GM12878 (cell line): ENCODE results near the gene CHST15. TPM values are rescaled to one million over a fixed set of nuclear protein-coding genes. Genes with fewer than 3 reads are reported as not detected.

Source experiments
- ATAC-seq: fragments of 200-7000 bp; cut with Tn5 transposase; 3 replicates; pipeline ENCODE4 v1.9.1; 2020; ENCODE audit warnings: mild to moderate bottlenecking, moderate library complexity
- BruUV-seq: library from RNA; stranded (reverse); fragments of 400-500 nt; replicated peaks from 2 replicates; lab custom pipeline; 2021; lab: Mats Ljungman, UMichigan
- CTCF ChIA-PET: fragments of 300-600 bp; sonication (Branson Sonifier 250); formaldehyde crosslinking; extraction: SDS; loops from one replicate; lab custom pipeline; 2021; ENCODE audit warnings: inconsistent platforms; lab: Yijun Ruan, JAX
- POLR2A ChIA-PET: fragments of 350-600 bp; formaldehyde crosslinking; extraction: SDS; loops from one replicate; lab custom pipeline; 2021; ENCODE audit warnings: inconsistent platforms; lab: Charles Lee
- RAD21 ChIA-PET: fragments of 300-600 bp; sonication (Branson Sonifier 250); formaldehyde crosslinking; loops from one replicate; lab custom pipeline; 2023; ENCODE audit warnings: antibody characterized with exemption; ENCODE audit not compliant: unreplicated experiment; lab: Charles Lee
- SMC1A ChIA-PET: fragments of 300-600 bp; sonication (Branson Sonifier 250); formaldehyde crosslinking; loops from one replicate; lab custom pipeline; 2023; ENCODE audit not compliant: unreplicated experiment, uncharacterized antibody; lab: Charles Lee
- DNase-seq: peaks from one replicate; pipeline ENCODE4 v3.0.0-alpha.2; 2011; ENCODE audit warnings: low read depth, low spot score
- FAIRE-seq: peaks from 3 replicates; lab custom pipeline; 2011; peaks lifted over from hg19 to GRCh38; lab: Jason Lieb, UNC
- H2AFZ ChIP-seq: 2 replicates; pipeline ENCODE4 v1.6.0; 2011; ENCODE audit warnings: low read depth, low read length, control low read depth; ENCODE audit not compliant: control insufficient read depth
- H3K27ac ChIP-seq: 2 replicates; pipeline ENCODE4 v1.5.1; 2011; ENCODE audit warnings: control low read depth; ENCODE audit not compliant: control insufficient read depth, insufficient read depth
- H3K27me3 ChIP-seq, 2 experiments: replicated peaks in 1 of 2; 2 replicates each; pipeline versions ENCODE4 v1.6.0 to v1.6.1; 2011; ENCODE audit warnings: low read length in 1 of 2; ENCODE audit not compliant: control insufficient read depth in 2 of 2, insufficient read depth in 2 of 2
- H3K36me3 ChIP-seq, 2 experiments: 2 replicates each; pipeline ENCODE4 v1.5.1; 2011; ENCODE audit warnings: low read length in 1 of 2; ENCODE audit not compliant: control insufficient read depth in 2 of 2, insufficient read depth in 2 of 2
- H3K4me1 ChIP-seq: 2 replicates; pipeline ENCODE4 v1.6.1; 2011; ENCODE audit warnings: mild to moderate bottlenecking, low read length, moderate library complexity, mixed read lengths; ENCODE audit not compliant: control insufficient read depth, insufficient read depth
- H3K4me2 ChIP-seq: 2 replicates; pipeline ENCODE4 v1.6.0; 2011; ENCODE audit warnings: control low read depth; ENCODE audit not compliant: control insufficient read depth, insufficient read depth
- H3K4me3 ChIP-seq: fragments of 200-600 bp; sonication (generic); 2 replicates; pipeline ENCODE4 v1.5.1; 2016
- H3K79me2 ChIP-seq: 2 replicates; pipeline ENCODE4 v1.6.0; 2011; ENCODE audit warnings: low read length; ENCODE audit not compliant: control insufficient read depth, insufficient read depth
- H3K9ac ChIP-seq: 2 replicates; pipeline ENCODE4 v1.8.0; 2011; ENCODE audit warnings: low read length, control low read depth, mixed read lengths; ENCODE audit not compliant: control insufficient read depth, insufficient read depth
- H3K9me3 ChIP-seq: replicated peaks from 3 replicates; pipeline ENCODE4 v1.5.1; 2011; ENCODE audit warnings: mild to moderate bottlenecking, low read length; ENCODE audit not compliant: control insufficient read depth, insufficient read depth
- H4K20me1 ChIP-seq: 2 replicates; pipeline ENCODE4 v1.6.0; 2011; ENCODE audit not compliant: control insufficient read depth, insufficient read depth
- BACH1 ChIP-seq: fragments of 450-650 bp; IDR thresholded peaks from 2 replicates; pipeline ENCODE4 v1.6.1; 2017; ENCODE audit warnings: mild to moderate bottlenecking, borderline replicate concordance
- CBFB ChIP-seq: IDR thresholded peaks from 2 replicates; pipeline ENCODE4 v1.6.1; 2016; ENCODE audit warnings: antibody characterized with exemption, low read depth
- DPF2 ChIP-seq: fragments of 450-650 bp; IDR thresholded peaks from 2 replicates; pipeline ENCODE4 v1.6.1; 2017; ENCODE audit warnings: mild to moderate bottlenecking
- EZH2 ChIP-seq: IDR thresholded peaks from 2 replicates; pipeline ENCODE4 v1.6.1; 2012; ENCODE audit warnings: low read depth, mild to moderate bottlenecking, control low read depth, inconsistent platforms, low read length, borderline replicate concordance; ENCODE audit not compliant: control insufficient read depth
- GABPA ChIP-seq: IDR thresholded peaks from 2 replicates; pipeline ENCODE4 v1.6.1; 2014; ENCODE audit warnings: antibody characterized with exemption, low read depth, mild to moderate bottlenecking, inconsistent platforms
- JUNB ChIP-seq: IDR thresholded peaks from 2 replicates; pipeline ENCODE4 v1.6.1; 2016; ENCODE audit warnings: antibody characterized with exemption, mild to moderate bottlenecking
- MTA2 ChIP-seq: fragments of 450-650 bp; IDR thresholded peaks from 2 replicates; pipeline ENCODE4 v1.6.1; 2016; ENCODE audit warnings: low read depth, mild to moderate bottlenecking, moderate library complexity
- MYC ChIP-seq: IDR thresholded peaks from 2 replicates; pipeline ENCODE4 v1.6.1; 2011; ENCODE audit warnings: mild to moderate bottlenecking, low read length, moderate library complexity, inconsistent platforms; ENCODE audit not compliant: insufficient read depth, insufficient replicate concordance, insufficient read length, severe bottlenecking
- NBN ChIP-seq: fragments of 450-650 bp; IDR thresholded peaks from 2 replicates; pipeline ENCODE4 v1.6.1; 2016
- RBBP5 ChIP-seq: fragments of 200-600 bp; sonication (generic); conservative IDR thresholded peaks from 2 replicates; pipeline ENCODE4 v1.6.1; 2016
- SREBF1 ChIP-seq: IDR thresholded peaks from 2 replicates; pipeline ENCODE4 v1.6.1; 2012; ENCODE audit warnings: mild to moderate bottlenecking, low read length
- STAT3 ChIP-seq: IDR thresholded peaks from 2 replicates; pipeline ENCODE4 v1.6.1; 2011; ENCODE audit warnings: low read depth, low read length, improper control_type of control experiment
- YY1 ChIP-seq: IDR thresholded peaks from 2 replicates; pipeline ENCODE4 v1.6.1; 2011; ENCODE audit warnings: low read depth, mild to moderate bottlenecking, low read length
- ZNF274 ChIP-seq: IDR thresholded peaks from one replicate; pipeline ENCODE4 v1.8.0; 2011; ENCODE audit not compliant: insufficient read length, insufficient read depth
- ZZZ3 ChIP-seq: IDR thresholded peaks from 2 replicates; pipeline ENCODE4 v1.6.1; 2011; ENCODE audit warnings: low read depth; ENCODE audit not compliant: control insufficient read depth, insufficient read length
- whole genome bisulfite sequencing: methylation state at CpG from one replicate; pipeline ENCODE4 v1.1.6; 2016; ENCODE audit warnings: low lambda C conversion rate; ENCODE audit not compliant: insufficient replicate concordance, insufficient coverage; ENCODE audit errors: missing lambda C conversion rate; 5-methylcytosine and 5-hydroxymethylcytosine counted together
- in situ Hi-C: fragments of 300-500 bp; cut with MboI; formaldehyde crosslinking; loops from 9 replicates; pipeline ENCODE4 v1.14.3; 2018; ENCODE audit warnings: mixed read lengths
- intact Hi-C: fragments of 100-400 bp; cut with micrococcal nuclease; formaldehyde crosslinking; loops from one replicate; pipeline ENCODE4 v1.14.2; 2022; ENCODE audit not compliant: unreplicated experiment
- polyA plus RNA-seq, 11 experiments: library from polyadenylated mRNA; depleted of rRNA in 4 of 11; unstranded in 6 of 11; stranded (reverse) in 5 of 11; fragments of >200 nt; fragmentation: Nextera tagmentation in 4 of 11; fragmentation: Illumina TruSeq in 1 of 11; extraction: Ambion mirVana in 4 of 11; extraction: Trizol in 1 of 11; gene quantifications; 1 replicate in 1 of 11; 2 replicates in 10 of 11; pipeline versions ENCODE4 v1.2.1 to v1.2.3, GENCODE V29; 2011 to 2016; ENCODE audit warnings: inconsistent platforms in 2 of 11, missing spikeins in 2 of 11, low read depth in 1 of 11
- total RNA-seq, 4 experiments: library from RNA; depleted of rRNA in 3 of 4; stranded (reverse); fragments of >200 nt in 3 of 4; fragmentation: Illumina TruSeq in 1 of 4; extraction: Trizol in 1 of 4; gene quantifications; 2 replicates each; pipeline versions ENCODE4 v1.2.1 to v1.2.3, GENCODE V29; 2013 to 2021
- TF ChIP-seq, protein P1 (sequence below): fragments of 450-650 bp; IDR thresholded peaks from 2 replicates; pipeline ENCODE4 v1.6.1; 2017; ENCODE audit warnings: mild to moderate bottlenecking, moderate library complexity
- TF ChIP-seq, protein P2 (sequence below): IDR thresholded peaks from 2 replicates; pipeline ENCODE4 v1.6.1; 2012; ENCODE audit warnings: low read length, inconsistent platforms
- TF ChIP-seq, protein P3 (sequence below): fragments of 450-650 bp; IDR thresholded peaks from 2 replicates; pipeline ENCODE4 v1.6.1; 2017; ENCODE audit warnings: low read depth, mild to moderate bottlenecking, moderate library complexity

Gene CHST15
- total and polyA plus RNA-seq, 10 of the 15 experiments (the other 5 are each of a cell fraction or from before 2014, with no cell fraction given) = 0.02 to 0.53 (median 0.05) TPM; not detected in 1

DNA sequence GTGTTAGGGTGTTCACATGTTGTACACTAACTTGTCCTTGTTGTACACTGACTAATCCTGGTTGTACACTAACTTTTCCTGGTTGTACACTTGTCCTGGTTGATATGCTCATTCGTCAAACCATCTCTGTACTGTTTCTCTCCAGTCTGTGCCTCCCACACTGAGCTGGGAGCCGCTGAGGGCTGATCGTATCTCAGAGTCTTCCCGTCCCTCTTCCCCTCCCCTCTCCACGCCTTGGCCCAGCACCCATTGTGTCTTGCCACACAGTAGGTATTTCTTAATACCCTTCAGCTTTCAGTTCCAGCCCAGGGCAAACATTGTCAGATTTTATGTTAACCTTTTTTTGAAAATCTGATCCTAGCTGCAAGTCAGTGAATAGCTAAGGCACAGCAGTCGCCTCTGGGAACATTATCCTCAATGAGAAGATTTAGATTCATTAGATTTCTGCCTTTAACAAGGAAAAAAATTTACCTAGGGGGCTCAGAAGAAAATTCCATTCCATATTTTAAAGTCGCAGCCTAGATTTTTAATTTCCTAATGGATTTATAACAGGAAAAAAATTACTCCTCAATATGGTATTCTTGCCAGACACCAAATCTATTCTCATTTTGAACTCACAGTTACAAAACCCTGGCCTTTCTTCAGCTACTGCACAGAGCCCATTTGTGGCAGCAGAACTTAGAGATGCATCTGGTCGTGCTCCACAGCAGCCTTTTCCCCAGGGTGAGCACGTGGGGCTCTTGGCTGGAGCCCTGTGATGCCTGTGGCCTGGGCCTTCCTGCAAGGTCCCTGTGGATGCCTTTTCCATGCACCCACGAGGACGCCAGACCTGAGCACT is 33.0 kb upstream of the CHST15 start:
- H3K79me2 ChIP-seq = no peaks in the 10 kb centered on the region
- POLR2A ChIA-PET = no interaction called here
- CTCF ChIA-PET = interaction anchor here (0.6 to 0.8 kb wide), 2 partner anchors 9 to 11 kb away, joined by 3 to 4 read pairs; no protein-coding TSS in a partner anchor

More for the DNA sequence above, 33.0 kb upstream of the CHST15 start:
- Histone ChIP-seq H3K27me3 (peaks cover 0 to 4% of the 10 kb centered on the region in 2 experiments; a peak in 2 of 4 replicates), H3K27ac (no peak overlapping the region), H4K20me1 (no peaks in the 10 kb centered on the region), H2AFZ (no peak overlapping the region), H3K4me2 (no peak overlapping the region), H3K9ac (no peak overlapping the region), H3K4me1 (peaks cover 7% of the 10 kb centered on the region; the same call in 1 of the 2 replicates), H3K4me3 (no peak overlapping the region), H3K36me3 (no peaks in the 10 kb centered on the region), H3K9me3 (no peaks in the 10 kb centered on the region; the same call in 2 of the 3 replicates)
- no peak for DNase-seq
- SMC1A ChIA-PET = no interaction called here
- intact Hi-C loops = no loop called here
- in situ Hi-C loops = no loop called here
- RAD21 ChIA-PET = interaction anchor here (1.1 kb wide), 1 partner anchor 22 kb away, joined by 3 read pairs; no protein-coding TSS in a partner anchor
- FAIRE-seq = no peak
- 34% methylated on average over 11 of the region's 11 CpGs for WGBS
- no peak for ATAC-seq
- BruUV-seq = no TSS peak
- TF ChIP-seq MTA2 (no peak), NBN (no peak), JUNB (no peak), CBFB (no peak), ZZZ3 (no peak), EZH2 (no peak), STAT3 (no peak), MYC (no peak), GABPA (no peak), DPF2 (no peak), RBBP5 (no peak), ZNF274 (no peak), YY1 (no peak), SREBF1 (no peak), BACH1 (no peak)
- TF ChIP-seq, protein P1, sequence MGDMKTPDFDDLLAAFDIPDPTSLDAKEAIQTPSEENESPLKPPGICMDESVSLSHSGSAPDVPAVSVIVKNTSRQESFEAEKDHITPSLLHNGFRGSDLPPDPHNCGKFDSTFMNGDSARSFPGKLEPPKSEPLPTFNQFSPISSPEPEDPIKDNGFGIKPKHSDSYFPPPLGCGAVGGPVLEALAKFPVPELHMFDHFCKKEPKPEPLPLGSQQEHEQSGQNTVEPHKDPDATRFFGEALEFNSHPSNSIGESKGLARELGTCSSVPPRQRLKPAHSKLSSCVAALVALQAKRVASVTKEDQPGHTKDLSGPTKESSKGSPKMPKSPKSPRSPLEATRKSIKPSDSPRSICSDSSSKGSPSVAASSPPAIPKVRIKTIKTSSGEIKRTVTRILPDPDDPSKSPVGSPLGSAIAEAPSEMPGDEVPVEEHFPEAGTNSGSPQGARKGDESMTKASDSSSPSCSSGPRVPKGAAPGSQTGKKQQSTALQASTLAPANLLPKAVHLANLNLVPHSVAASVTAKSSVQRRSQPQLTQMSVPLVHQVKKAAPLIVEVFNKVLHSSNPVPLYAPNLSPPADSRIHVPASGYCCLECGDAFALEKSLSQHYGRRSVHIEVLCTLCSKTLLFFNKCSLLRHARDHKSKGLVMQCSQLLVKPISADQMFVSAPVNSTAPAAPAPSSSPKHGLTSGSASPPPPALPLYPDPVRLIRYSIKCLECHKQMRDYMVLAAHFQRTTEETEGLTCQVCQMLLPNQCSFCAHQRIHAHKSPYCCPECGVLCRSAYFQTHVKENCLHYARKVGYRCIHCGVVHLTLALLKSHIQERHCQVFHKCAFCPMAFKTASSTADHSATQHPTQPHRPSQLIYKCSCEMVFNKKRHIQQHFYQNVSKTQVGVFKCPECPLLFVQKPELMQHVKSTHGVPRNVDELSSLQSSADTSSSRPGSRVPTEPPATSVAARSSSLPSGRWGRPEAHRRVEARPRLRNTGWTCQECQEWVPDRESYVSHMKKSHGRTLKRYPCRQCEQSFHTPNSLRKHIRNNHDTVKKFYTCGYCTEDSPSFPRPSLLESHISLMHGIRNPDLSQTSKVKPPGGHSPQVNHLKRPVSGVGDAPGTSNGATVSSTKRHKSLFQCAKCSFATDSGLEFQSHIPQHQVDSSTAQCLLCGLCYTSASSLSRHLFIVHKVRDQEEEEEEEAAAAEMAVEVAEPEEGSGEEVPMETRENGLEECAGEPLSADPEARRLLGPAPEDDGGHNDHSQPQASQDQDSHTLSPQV = no peak
- TF ChIP-seq, protein P2, sequence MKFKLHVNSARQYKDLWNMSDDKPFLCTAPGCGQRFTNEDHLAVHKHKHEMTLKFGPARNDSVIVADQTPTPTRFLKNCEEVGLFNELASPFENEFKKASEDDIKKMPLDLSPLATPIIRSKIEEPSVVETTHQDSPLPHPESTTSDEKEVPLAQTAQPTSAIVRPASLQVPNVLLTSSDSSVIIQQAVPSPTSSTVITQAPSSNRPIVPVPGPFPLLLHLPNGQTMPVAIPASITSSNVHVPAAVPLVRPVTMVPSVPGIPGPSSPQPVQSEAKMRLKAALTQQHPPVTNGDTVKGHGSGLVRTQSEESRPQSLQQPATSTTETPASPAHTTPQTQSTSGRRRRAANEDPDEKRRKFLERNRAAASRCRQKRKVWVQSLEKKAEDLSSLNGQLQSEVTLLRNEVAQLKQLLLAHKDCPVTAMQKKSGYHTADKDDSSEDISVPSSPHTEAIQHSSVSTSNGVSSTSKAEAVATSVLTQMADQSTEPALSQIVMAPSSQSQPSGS = no peak
- TF ChIP-seq, protein P3, sequence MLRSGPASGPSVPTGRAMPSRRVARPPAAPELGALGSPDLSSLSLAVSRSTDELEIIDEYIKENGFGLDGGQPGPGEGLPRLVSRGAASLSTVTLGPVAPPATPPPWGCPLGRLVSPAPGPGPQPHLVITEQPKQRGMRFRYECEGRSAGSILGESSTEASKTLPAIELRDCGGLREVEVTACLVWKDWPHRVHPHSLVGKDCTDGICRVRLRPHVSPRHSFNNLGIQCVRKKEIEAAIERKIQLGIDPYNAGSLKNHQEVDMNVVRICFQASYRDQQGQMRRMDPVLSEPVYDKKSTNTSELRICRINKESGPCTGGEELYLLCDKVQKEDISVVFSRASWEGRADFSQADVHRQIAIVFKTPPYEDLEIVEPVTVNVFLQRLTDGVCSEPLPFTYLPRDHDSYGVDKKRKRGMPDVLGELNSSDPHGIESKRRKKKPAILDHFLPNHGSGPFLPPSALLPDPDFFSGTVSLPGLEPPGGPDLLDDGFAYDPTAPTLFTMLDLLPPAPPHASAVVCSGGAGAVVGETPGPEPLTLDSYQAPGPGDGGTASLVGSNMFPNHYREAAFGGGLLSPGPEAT = no peak
